GM12878 (cell line): ENCODE results near the gene MYO19. TPM values are rescaled to one million over a fixed set of nuclear protein-coding genes. Genes with fewer than 3 reads are reported as not detected.

ENCODE experiments used
- ATAC-seq: fragments of 200-7000 bp; cut with Tn5 transposase; 3 replicates; pipeline ENCODE4 v1.9.1; 2020; ENCODE audit warnings: mild to moderate bottlenecking, moderate library complexity
- BruUV-seq: library from RNA; stranded (reverse); fragments of 400-500 nt; replicated peaks from 2 replicates; lab custom pipeline; 2021; lab: Mats Ljungman, UMichigan
- CTCF ChIA-PET: fragments of 300-600 bp; sonication (Branson Sonifier 250); formaldehyde crosslinking; extraction: SDS; loops from one replicate; lab custom pipeline; 2021; ENCODE audit warnings: inconsistent platforms; lab: Yijun Ruan, JAX
- POLR2A ChIA-PET: fragments of 350-600 bp; formaldehyde crosslinking; extraction: SDS; loops from one replicate; lab custom pipeline; 2021; ENCODE audit warnings: inconsistent platforms; lab: Charles Lee
- RAD21 ChIA-PET: fragments of 300-600 bp; sonication (Branson Sonifier 250); formaldehyde crosslinking; loops from one replicate; lab custom pipeline; 2023; ENCODE audit warnings: antibody characterized with exemption; ENCODE audit not compliant: unreplicated experiment; lab: Charles Lee
- SMC1A ChIA-PET: fragments of 300-600 bp; sonication (Branson Sonifier 250); formaldehyde crosslinking; loops from one replicate; lab custom pipeline; 2023; ENCODE audit not compliant: unreplicated experiment, uncharacterized antibody; lab: Charles Lee
- DNase-seq: peaks from one replicate; pipeline ENCODE4 v3.0.0-alpha.2; 2011; ENCODE audit warnings: low read depth, low spot score
- FAIRE-seq: peaks from 3 replicates; lab custom pipeline; 2011; peaks lifted over from hg19 to GRCh38; lab: Jason Lieb, UNC
- H2AFZ ChIP-seq: 2 replicates; pipeline ENCODE4 v1.6.0; 2011; ENCODE audit warnings: low read depth, low read length, control low read depth; ENCODE audit not compliant: control insufficient read depth
- H3K27ac ChIP-seq: 2 replicates; pipeline ENCODE4 v1.5.1; 2011; ENCODE audit warnings: control low read depth; ENCODE audit not compliant: control insufficient read depth, insufficient read depth
- H3K27me3 ChIP-seq, 2 experiments: replicated peaks in 1 of 2; 2 replicates each; pipeline versions ENCODE4 v1.6.0 to v1.6.1; 2011; ENCODE audit warnings: low read length in 1 of 2; ENCODE audit not compliant: control insufficient read depth in 2 of 2, insufficient read depth in 2 of 2
- H3K36me3 ChIP-seq, 2 experiments: 2 replicates each; pipeline ENCODE4 v1.5.1; 2011; ENCODE audit warnings: low read length in 1 of 2; ENCODE audit not compliant: control insufficient read depth in 2 of 2, insufficient read depth in 2 of 2
- H3K4me1 ChIP-seq: 2 replicates; pipeline ENCODE4 v1.6.1; 2011; ENCODE audit warnings: mild to moderate bottlenecking, low read length, moderate library complexity, mixed read lengths; ENCODE audit not compliant: control insufficient read depth, insufficient read depth
- H3K4me2 ChIP-seq: 2 replicates; pipeline ENCODE4 v1.6.0; 2011; ENCODE audit warnings: control low read depth; ENCODE audit not compliant: control insufficient read depth, insufficient read depth
- H3K4me3 ChIP-seq: fragments of 200-600 bp; sonication (generic); 2 replicates; pipeline ENCODE4 v1.5.1; 2016
- H3K79me2 ChIP-seq: 2 replicates; pipeline ENCODE4 v1.6.0; 2011; ENCODE audit warnings: low read length; ENCODE audit not compliant: control insufficient read depth, insufficient read depth
- H3K9ac ChIP-seq: 2 replicates; pipeline ENCODE4 v1.8.0; 2011; ENCODE audit warnings: low read length, control low read depth, mixed read lengths; ENCODE audit not compliant: control insufficient read depth, insufficient read depth
- H3K9me3 ChIP-seq: replicated peaks from 3 replicates; pipeline ENCODE4 v1.5.1; 2011; ENCODE audit warnings: mild to moderate bottlenecking, low read length; ENCODE audit not compliant: control insufficient read depth, insufficient read depth
- H4K20me1 ChIP-seq: 2 replicates; pipeline ENCODE4 v1.6.0; 2011; ENCODE audit not compliant: control insufficient read depth, insufficient read depth
- CBFB ChIP-seq: IDR thresholded peaks from 2 replicates; pipeline ENCODE4 v1.6.1; 2016; ENCODE audit warnings: antibody characterized with exemption, low read depth
- ETV6 ChIP-seq, 2 experiments: fragments of 450-650 bp in 1 of 2; IDR thresholded peaks in 1 of 2; conservative IDR thresholded peaks in 1 of 2; 2 replicates each; pipeline ENCODE4 v1.6.1; 2014; ENCODE audit warnings: antibody characterized with exemption in 1 of 2, borderline replicate concordance in 1 of 2, low read depth in 1 of 2, mild to moderate bottlenecking in 1 of 2, moderate library complexity in 1 of 2
- HCFC1 ChIP-seq: fragments of 150-350 bp; IDR thresholded peaks from 2 replicates; pipeline ENCODE4 v1.6.1; 2014; ENCODE audit warnings: low read length
- MEF2B ChIP-seq: fragments of 450-650 bp; IDR thresholded peaks from 2 replicates; pipeline ENCODE4 v1.6.1; 2018; ENCODE audit warnings: mild to moderate bottlenecking, moderate library complexity; ENCODE audit not compliant: partially characterized antibody, poor library complexity, severe bottlenecking
- PBX3 ChIP-seq: IDR thresholded peaks from 2 replicates; pipeline ENCODE4 v1.6.1; 2011; ENCODE audit warnings: mild to moderate bottlenecking, low read depth, low read length, moderate library complexity; ENCODE audit not compliant: insufficient replicate concordance
- RAD51 ChIP-seq: fragments of 450-650 bp; IDR thresholded peaks from 2 replicates; pipeline ENCODE4 v1.6.1; 2016; ENCODE audit warnings: moderate library complexity, mild to moderate bottlenecking, inconsistent platforms
- WGBS: methylation state at CpG from one replicate; pipeline ENCODE4 v1.1.6; 2016; ENCODE audit warnings: low lambda C conversion rate; ENCODE audit not compliant: insufficient replicate concordance, insufficient coverage; ENCODE audit errors: missing lambda C conversion rate; 5-methylcytosine and 5-hydroxymethylcytosine counted together
- in situ Hi-C: fragments of 300-500 bp; cut with MboI; formaldehyde crosslinking; loops from 9 replicates; pipeline ENCODE4 v1.14.3; 2018; ENCODE audit warnings: mixed read lengths
- intact Hi-C: fragments of 100-400 bp; cut with micrococcal nuclease; formaldehyde crosslinking; loops from one replicate; pipeline ENCODE4 v1.14.2; 2022; ENCODE audit not compliant: unreplicated experiment
- polyA plus RNA-seq, 11 experiments: library from polyadenylated mRNA; depleted of rRNA in 4 of 11; unstranded in 6 of 11; stranded (reverse) in 5 of 11; fragments of >200 nt; fragmentation: Nextera tagmentation in 4 of 11; fragmentation: Illumina TruSeq in 1 of 11; extraction: Ambion mirVana in 4 of 11; extraction: Trizol in 1 of 11; gene quantifications; 1 replicate in 1 of 11; 2 replicates in 10 of 11; pipeline versions ENCODE4 v1.2.1 to v1.2.3, GENCODE V29; 2011 to 2016; ENCODE audit warnings: inconsistent platforms in 2 of 11, missing spikeins in 2 of 11, low read depth in 1 of 11
- total RNA-seq, 4 experiments: library from RNA; depleted of rRNA in 3 of 4; stranded (reverse); fragments of >200 nt in 3 of 4; fragmentation: Illumina TruSeq in 1 of 4; extraction: Trizol in 1 of 4; gene quantifications; 2 replicates each; pipeline versions ENCODE4 v1.2.1 to v1.2.3, GENCODE V29; 2013 to 2021
- TF ChIP-seq, protein P1 (sequence below): IDR thresholded peaks from 2 replicates; pipeline ENCODE4 v1.6.1; 2012; ENCODE audit warnings: low read depth, low read length, improper control_type of control experiment
- TF ChIP-seq, protein P2 (sequence below): IDR thresholded peaks from 2 replicates; pipeline ENCODE4 v1.6.1; 2012; ENCODE audit warnings: low read length, inconsistent platforms

Gene MYO19
- total and polyA plus RNA-seq, 10 of the 15 experiments (the other 5 are each of a cell fraction or from before 2014, with no cell fraction given) = 11.4 to 103 (median 67.1) TPM

DNA sequence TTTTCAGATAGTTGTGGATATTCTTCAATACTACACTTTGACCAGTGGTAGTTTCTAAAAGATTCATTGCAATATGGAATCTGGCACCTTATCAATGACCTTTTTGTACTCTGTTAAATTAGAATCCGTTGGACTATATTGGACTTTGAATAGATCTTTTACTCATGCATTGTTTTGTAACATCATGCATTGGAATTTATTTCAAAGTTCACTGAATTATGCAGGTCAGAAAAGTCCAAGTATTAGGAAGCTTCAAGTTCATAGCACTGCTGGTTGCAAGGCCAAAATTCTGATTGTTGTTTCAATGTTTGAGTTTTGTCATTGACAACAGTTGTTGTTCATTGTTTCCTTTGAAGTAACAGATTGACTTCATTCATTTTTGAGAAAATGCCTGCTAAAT lies 49.1 kb upstream of the MYO19 start:
- DNase-seq (no peak), ATAC-seq (no peak), FAIRE-seq (no peak)
- Histone ChIP-seq H4K20me1 (no peaks in the 10 kb centered on the region), H3K4me2 (no peak overlapping the region), H3K4me3 (no peak overlapping the region), H3K9ac (no peak overlapping the region), H3K79me2 (no peaks in the 10 kb centered on the region), H2AFZ (no peak overlapping the region), H3K27ac (no peak overlapping the region), H3K9me3 (no peaks in the 10 kb centered on the region), H3K27me3 (no peaks in the 10 kb centered on the region), H3K4me1 (no peaks in the 10 kb centered on the region), H3K36me3 (peaks cover 15 to 16% of the 10 kb centered on the region in 2 experiments)
- ChIA-PET POLR2A (no interaction called here), CTCF (interaction anchor here (1.4 kb wide), 1 partner anchor 33 kb away, joined by 4 read pairs; no protein-coding TSS in a partner anchor), RAD21 (interaction anchor here (2.0 kb wide), 1 partner anchor 18 kb away, joined by 4 read pairs; the partner anchor contains the start of gene MRM1), SMC1A (no interaction called here)
- 100% methylated on average over 1 of the region's 1 CpG for WGBS
- no TSS peak for BruUV-seq
- in situ Hi-C loops (no loop called here), intact Hi-C loops (no loop called here)
- TF ChIP-seq, protein P1, sequence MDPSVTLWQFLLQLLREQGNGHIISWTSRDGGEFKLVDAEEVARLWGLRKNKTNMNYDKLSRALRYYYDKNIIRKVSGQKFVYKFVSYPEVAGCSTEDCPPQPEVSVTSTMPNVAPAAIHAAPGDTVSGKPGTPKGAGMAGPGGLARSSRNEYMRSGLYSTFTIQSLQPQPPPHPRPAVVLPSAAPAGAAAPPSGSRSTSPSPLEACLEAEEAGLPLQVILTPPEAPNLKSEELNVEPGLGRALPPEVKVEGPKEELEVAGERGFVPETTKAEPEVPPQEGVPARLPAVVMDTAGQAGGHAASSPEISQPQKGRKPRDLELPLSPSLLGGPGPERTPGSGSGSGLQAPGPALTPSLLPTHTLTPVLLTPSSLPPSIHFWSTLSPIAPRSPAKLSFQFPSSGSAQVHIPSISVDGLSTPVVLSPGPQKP = no peak

DNA sequence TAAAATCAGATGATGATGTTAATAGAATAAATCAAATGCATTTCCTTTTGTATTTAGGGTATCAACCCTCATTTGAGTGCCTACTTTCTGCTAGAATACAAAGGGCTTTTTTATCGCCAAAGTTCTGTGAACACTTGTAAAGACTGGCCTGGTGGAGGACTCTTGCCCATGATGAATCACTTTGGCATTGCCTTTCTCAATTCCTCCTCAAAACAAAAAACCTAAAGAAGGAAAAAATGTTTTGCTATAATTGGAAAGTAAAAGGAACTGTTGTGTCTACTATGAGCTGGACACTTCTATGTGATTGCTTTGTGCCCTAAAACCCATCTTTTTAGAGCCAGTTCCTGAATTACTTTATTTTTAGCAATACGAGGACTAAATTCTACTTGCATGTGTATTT lies 44.0 kb upstream of the MYO19 start:
- H3K4me1 ChIP-seq = no peaks in the 10 kb centered on the region
- ChIA-PET SMC1A (interaction anchor here (0.9 to 1.0 kb wide), 2 partner anchors 13 to 25 kb away, joined by 3 read pairs; no protein-coding TSS in a partner anchor), CTCF (interaction anchor here (0.9 kb wide), 1 partner anchor 12 kb away, joined by 3 read pairs; no protein-coding TSS in a partner anchor), POLR2A (no interaction called here), RAD21 (no interaction called here)
- H3K27me3 ChIP-seq = no peaks in the 10 kb centered on the region
- no peaks in the 10 kb centered on the region for H3K79me2 ChIP-seq
- H4K20me1 ChIP-seq = no peaks in the 10 kb centered on the region; the same call in 1 of the 2 replicates
- H3K36me3 ChIP-seq = peaks cover 6 to 8% of the 10 kb centered on the region in 2 experiments
- FAIRE-seq (no peak), ATAC-seq (no peak), DNase-seq (no peak)
- no peaks in the 10 kb centered on the region for H3K9me3 ChIP-seq
- H2AFZ ChIP-seq = no peak overlapping the region
- no peak overlapping the region for H3K4me2 ChIP-seq
- intact Hi-C loops = no loop called here
- no peak overlapping the region for H3K9ac ChIP-seq
- TSS peak; percentile 38 for BruUV-seq
- no peak overlapping the region for H3K4me3 ChIP-seq
- no peak overlapping the region for H3K27ac ChIP-seq
- 100% methylated on average over 2 of the region's 2 CpGs for WGBS
- in situ Hi-C loops = no loop called here
- TF ChIP-seq HCFC1 = no peak
- TF ChIP-seq PBX3 = no peak
- TF ChIP-seq, protein P2, sequence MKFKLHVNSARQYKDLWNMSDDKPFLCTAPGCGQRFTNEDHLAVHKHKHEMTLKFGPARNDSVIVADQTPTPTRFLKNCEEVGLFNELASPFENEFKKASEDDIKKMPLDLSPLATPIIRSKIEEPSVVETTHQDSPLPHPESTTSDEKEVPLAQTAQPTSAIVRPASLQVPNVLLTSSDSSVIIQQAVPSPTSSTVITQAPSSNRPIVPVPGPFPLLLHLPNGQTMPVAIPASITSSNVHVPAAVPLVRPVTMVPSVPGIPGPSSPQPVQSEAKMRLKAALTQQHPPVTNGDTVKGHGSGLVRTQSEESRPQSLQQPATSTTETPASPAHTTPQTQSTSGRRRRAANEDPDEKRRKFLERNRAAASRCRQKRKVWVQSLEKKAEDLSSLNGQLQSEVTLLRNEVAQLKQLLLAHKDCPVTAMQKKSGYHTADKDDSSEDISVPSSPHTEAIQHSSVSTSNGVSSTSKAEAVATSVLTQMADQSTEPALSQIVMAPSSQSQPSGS = no peak
- no peak for TF ChIP-seq RAD51
- TF ChIP-seq MEF2B = no peak
- no peak for TF ChIP-seq CBFB
- no peak for TF ChIP-seq ETV6 (conservative IDR thresholded peaks at IDR 0.05 in 1 of 2, IDR thresholded peaks at IDR 0.05 in 1 of 2; ENCODE audit: borderline replicate concordance in 1 of 2, low read depth in 1 of 2)
